ENCODE data around the gene LRRN4. TPM values are rescaled to one million over a fixed set of nuclear protein-coding genes. Genes with fewer than 3 reads are reported as not detected.
A peak's percentile ranks its signal among the peaks of the same experiment; 100 is the strongest.

Gene LRRN4
- total and polyA plus RNA-seq, 9 of the 15 experiments (the other 6 are each of a cell fraction or from before 2014, with no cell fraction given): not detected

- H4K20me1 ChIP-seq (replicated peaks; ENCODE audit: control insufficient read depth, insufficient read depth, low read length): no peaks in the 10 kb centered on the region
- CTCF ChIA-PET (ENCODE audit: low intra/inter-chr PET ratio): no interaction called here
- ATAC-seq (peak; percentile 98), FAIRE-seq (peak; percentile 71), DNase-seq (ENCODE audit: extremely low read depth in 1 of 4, low spot score in 3 of 4) (peak; percentile 17 to 52 (median 33))
- H3K36me3 ChIP-seq (ENCODE audit: control insufficient read depth, insufficient read depth, low read length): peaks cover 20% of the 10 kb centered on the region; the same call in 2 of the 3 replicates
- BruUV-seq (replicated peaks): no TSS peak
- POLR2A ChIA-PET: interaction anchor here (0.6 to 1.1 kb wide), 2 partner anchors 10 to 19 kb away, joined by 3 to 5 read pairs; no protein-coding TSS in a partner anchor
- H3K4me3 ChIP-seq: no peak overlapping the region
- no peaks in the 10 kb centered on the region for H3K27me3 ChIP-seq (ENCODE audit: control insufficient read depth in 2 of 2, insufficient read depth in 2 of 2, low read length in 2 of 2)
- peaks cover 0 to 10% of the 10 kb centered on the region in 2 experiments; a peak in 1 of 5 replicates for H3K4me1 ChIP-seq (replicated peaks in 1 of 2; ENCODE audit: control insufficient read depth in 2 of 2, insufficient read depth in 2 of 2, low read length in 2 of 2)
- intact Hi-C loops (cut with micrococcal nuclease) (no loop called here), in situ Hi-C loops (cut with MboI) (no loop called here)
- WGBS (ENCODE audit: insufficient coverage, low coverage, missing lambda C conversion rate): 14% methylated on average over 2 of the region's 2 CpGs
- no peak overlapping the region for H2AFZ ChIP-seq (ENCODE audit: low read depth, low read length)
- H3K9me3 ChIP-seq (replicated peaks; ENCODE audit: control insufficient read depth, insufficient read depth, low read depth, low read length): no peaks in the 10 kb centered on the region
- no peaks in the 10 kb centered on the region for H3K79me2 ChIP-seq (ENCODE audit: control insufficient read depth, insufficient read depth, low read length)
- no peak overlapping the region for H3K4me2 ChIP-seq (ENCODE audit: insufficient read depth, low read length)
- H3K9ac ChIP-seq (ENCODE audit: insufficient read depth in 1 of 2, low read depth in 2 of 2, low read length in 2 of 2): no peak overlapping the region
- H3K9me1 ChIP-seq (ENCODE audit: control insufficient read depth, insufficient read depth, low read length): no peaks in the 10 kb centered on the region
- no peak overlapping the region for H3K27ac ChIP-seq (ENCODE audit: extremely low read depth, low read depth, low read length)
- TF ChIP-seq E2F3 (CRISPR knock-in tag; IDR thresholded peaks at IDR 0.05): no peak
- TF ChIP-seq HCFC1 (IDR thresholded peaks at IDR 0.05; ENCODE audit: low read depth, low read length): peak; percentile 78
- no peak for TF ChIP-seq HDGF (IDR thresholded peaks at IDR 0.05)
- TF ChIP-seq SIX5 (IDR thresholded peaks at IDR 0.05; ENCODE audit: borderline replicate concordance in 1 of 2, insufficient read depth in 1 of 2, low read depth in 1 of 2, low read length in 2 of 2): no peak
- TF ChIP-seq NUFIP1 (IDR thresholded peaks at IDR 0.05; ENCODE audit: partially characterized antibody): no peak
- TF ChIP-seq POLR3A (IDR thresholded peaks at IDR 0.05; ENCODE audit: borderline replicate concordance, extremely low read depth, insufficient read depth, insufficient read length): no peak
- no peak for TF ChIP-seq ZNF780A (CRISPR knock-in tag; IDR thresholded peaks at IDR 0.05)
- no peak for TF ChIP-seq ZFPM2 (CRISPR knock-in tag; IDR thresholded peaks at IDR 0.05)
- peak in 2 of 3 experiments; percentile 42 to 69 for TF ChIP-seq YY1 (IDR thresholded peaks at IDR 0.05; ENCODE audit: borderline replicate concordance in 1 of 3, control insufficient read depth in 1 of 3, extremely low read depth in 1 of 3, insufficient read depth in 3 of 3, insufficient read length in 1 of 3, insufficient replicate concordance in 2 of 3, low read depth in 1 of 3, low read length in 2 of 3)
- TF ChIP-seq ZFP36 (IDR thresholded peaks at IDR 0.05; ENCODE audit: low read depth, low read length, partially characterized antibody): no peak
- TF ChIP-seq ZNF695 (CRISPR knock-in tag; IDR thresholded peaks at IDR 0.05): no peak
- no peak for TF ChIP-seq ZNF445 (CRISPR knock-in tag; IDR thresholded peaks at IDR 0.05; ENCODE audit: low read depth)
- peak; percentile 74 for TF ChIP-seq ZNF143 (CRISPR knock-in tag; IDR thresholded peaks at IDR 0.05)
- no peak for TF ChIP-seq SETDB1 (IDR thresholded peaks at IDR 0.05; ENCODE audit: low read length)
- no peak for TF ChIP-seq THRB (CRISPR knock-in tag; conservative IDR thresholded peaks at IDR 0.05)
- TF ChIP-seq ZC3H8 (IDR thresholded peaks at IDR 0.05): no peak
- TF ChIP-seq, protein P1, sequence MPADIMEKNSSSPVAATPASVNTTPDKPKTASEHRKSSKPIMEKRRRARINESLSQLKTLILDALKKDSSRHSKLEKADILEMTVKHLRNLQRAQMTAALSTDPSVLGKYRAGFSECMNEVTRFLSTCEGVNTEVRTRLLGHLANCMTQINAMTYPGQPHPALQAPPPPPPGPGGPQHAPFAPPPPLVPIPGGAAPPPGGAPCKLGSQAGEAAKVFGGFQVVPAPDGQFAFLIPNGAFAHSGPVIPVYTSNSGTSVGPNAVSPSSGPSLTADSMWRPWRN (IDR thresholded peaks at IDR 0.05; ENCODE audit: low read depth): no peak
- TF ChIP-seq ESRRB (CRISPR knock-in tag; IDR thresholded peaks at IDR 0.05; ENCODE audit: borderline replicate concordance): no peak
- TF ChIP-seq ZNF263 (CRISPR knock-in tag; IDR thresholded peaks at IDR 0.05; ENCODE audit: borderline replicate concordance): no peak
- TF ChIP-seq, protein P2, sequence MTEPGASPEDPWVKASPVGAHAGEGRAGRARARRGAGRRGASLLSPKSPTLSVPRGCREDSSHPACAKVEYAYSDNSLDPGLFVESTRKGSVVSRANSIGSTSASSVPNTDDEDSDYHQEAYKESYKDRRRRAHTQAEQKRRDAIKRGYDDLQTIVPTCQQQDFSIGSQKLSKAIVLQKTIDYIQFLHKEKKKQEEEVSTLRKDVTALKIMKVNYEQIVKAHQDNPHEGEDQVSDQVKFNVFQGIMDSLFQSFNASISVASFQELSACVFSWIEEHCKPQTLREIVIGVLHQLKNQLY (CRISPR knock-in tag; conservative IDR thresholded peaks at IDR 0.05): no peak
Observed at GRCh38 chr20:6044115-6044514, 9.7 kb downstream of the LRRN4 start.
